HG02970 (cell line): ENCODE results near the gene NPIPB6.
"Not testable (repeated sequence)": the region's sequence is repeated elsewhere in the genome, so short reads cannot be mapped to it uniquely, and the experiment has no call there.

ENCODE experiments used
- ATAC-seq: cut with Tn5 transposase; IDR thresholded peaks from one replicate; pipeline ENCODE4 v1.9.1; 2021; ENCODE audit warnings: mild to moderate bottlenecking, moderate library complexity, moderate number of reproducible peaks; ENCODE audit not compliant: unreplicated experiment, low FRiP score

The NPIPB6 gene

GRCh38 chr16:28363408-28363807 lies at the start of gene NPIPB6:
TSS of gene NPIPB6 (minus strand) at chr16:28363508. CDS start at chr16:28362822, 686 bp downstream.
- ATAC-seq, result not testable (repeated sequence)

GRCh38 chr16:28403220-28404072 lies 40.1 kb upstream of the NPIPB6 start, which contains the start of gene EIF3CL:
TSS of gene EIF3CL (minus strand) at chr16:28403841. CDS start at chr16:28403618, 223 bp downstream.
- peak; percentile 92 for ATAC-seq

- ATAC-seq, result not testable (repeated sequence)
Measured at GRCh38 chr16:28392054-28392453, 28.7 kb upstream of the NPIPB6 start.

- not testable (repeated sequence) for ATAC-seq
Measured at GRCh38 chr16:28382177-28382867, 19.0 kb upstream of the NPIPB6 start.

- not testable (repeated sequence) for ATAC-seq
Measured at GRCh38 chr16:28377822-28378221, 14.5 kb upstream of the NPIPB6 start.

- ATAC-seq, result not testable (repeated sequence)
Measured at GRCh38 chr16:28377108-28377625, 13.9 kb upstream of the NPIPB6 start.

GRCh38 chr16:28375115-28375514 lies 11.8 kb upstream of the NPIPB6 start:
- not testable (repeated sequence) for ATAC-seq

GRCh38 chr16:28374281-28374680 lies 11.0 kb upstream of the NPIPB6 start:
- ATAC-seq, result not testable (repeated sequence)

GRCh38 chr16:28367926-28368325 lies 4.6 kb upstream of the NPIPB6 start:
- ATAC-seq, result not testable (repeated sequence)

GRCh38 chr16:28364268-28365173 lies 1.2 kb upstream of the NPIPB6 start:
- ATAC-seq, result peak; percentile 92

GRCh38 chr16:28362600-28362999 lies 708 bp downstream of the NPIPB6 start:
- not testable (repeated sequence) for ATAC-seq

GRCh38 chr16:28338230-28338629 lies 25.1 kb downstream of the NPIPB6 start:
- ATAC-seq, result not testable (repeated sequence)

GRCh38 chr16:28336940-28337710 lies 26.2 kb downstream of the NPIPB6 start:
- not testable (repeated sequence) for ATAC-seq

- ATAC-seq, result not testable (repeated sequence)
Measured at GRCh38 chr16:28335678-28336077, 27.6 kb downstream of the NPIPB6 start.

GRCh38 chr16:28332632-28333031 lies 30.7 kb downstream of the NPIPB6 start:
- not testable (repeated sequence) for ATAC-seq

- not testable (repeated sequence) for ATAC-seq
Measured at GRCh38 chr16:28330981-28331380, 32.3 kb downstream of the NPIPB6 start.

- not testable (repeated sequence) for ATAC-seq
Measured at GRCh38 chr16:28330232-28330631, 33.1 kb downstream of the NPIPB6 start.

GRCh38 chr16:28326881-28327610 lies 36.3 kb downstream of the NPIPB6 start:
- no peak for ATAC-seq

GRCh38 chr16:28324887-28325279 lies 38.4 kb downstream of the NPIPB6 start:
- ATAC-seq, result no peak
